ENCODE data around the gene MYO1D.

DNA sequence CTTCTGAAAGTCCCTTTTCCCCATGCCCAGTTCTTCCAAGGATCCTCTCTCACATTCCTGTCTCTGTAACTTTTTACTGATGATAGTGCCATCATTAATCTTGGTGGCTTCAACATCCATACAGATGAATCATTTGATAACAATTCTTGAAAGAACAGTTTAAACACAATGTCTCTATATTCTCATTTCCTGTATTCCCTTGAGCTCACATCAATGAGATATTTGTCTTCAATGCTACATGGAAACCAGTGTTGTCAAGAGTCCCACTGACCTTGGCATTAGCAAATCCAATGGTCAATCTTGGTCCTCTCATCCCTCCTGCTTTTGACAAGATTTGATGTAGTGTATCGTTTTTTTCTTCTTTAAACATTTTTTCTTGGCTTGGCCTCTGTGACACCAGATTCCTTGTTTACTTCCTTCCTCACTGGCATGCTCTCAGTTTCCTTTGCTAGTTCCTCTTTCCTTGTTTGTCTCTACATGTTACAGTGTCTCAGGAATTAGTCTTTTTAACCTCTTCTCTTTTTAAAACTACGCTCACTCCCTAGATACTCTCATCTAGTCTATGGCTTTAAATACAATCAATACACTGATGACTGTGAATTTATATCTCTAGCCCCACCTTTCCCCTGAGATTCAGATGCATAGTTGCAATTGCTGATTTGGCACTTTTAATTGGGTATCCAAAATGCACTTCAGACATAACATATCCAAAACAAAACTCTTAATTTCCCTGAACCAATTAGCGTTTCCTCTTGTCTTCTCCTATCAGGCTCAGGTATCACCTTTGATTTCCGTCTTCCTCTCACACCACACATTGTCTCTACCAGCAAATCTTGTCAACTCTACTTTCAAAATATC, 134.0 kb downstream of the MYO1D start:
- TF ChIP-seq, protein P1, sequence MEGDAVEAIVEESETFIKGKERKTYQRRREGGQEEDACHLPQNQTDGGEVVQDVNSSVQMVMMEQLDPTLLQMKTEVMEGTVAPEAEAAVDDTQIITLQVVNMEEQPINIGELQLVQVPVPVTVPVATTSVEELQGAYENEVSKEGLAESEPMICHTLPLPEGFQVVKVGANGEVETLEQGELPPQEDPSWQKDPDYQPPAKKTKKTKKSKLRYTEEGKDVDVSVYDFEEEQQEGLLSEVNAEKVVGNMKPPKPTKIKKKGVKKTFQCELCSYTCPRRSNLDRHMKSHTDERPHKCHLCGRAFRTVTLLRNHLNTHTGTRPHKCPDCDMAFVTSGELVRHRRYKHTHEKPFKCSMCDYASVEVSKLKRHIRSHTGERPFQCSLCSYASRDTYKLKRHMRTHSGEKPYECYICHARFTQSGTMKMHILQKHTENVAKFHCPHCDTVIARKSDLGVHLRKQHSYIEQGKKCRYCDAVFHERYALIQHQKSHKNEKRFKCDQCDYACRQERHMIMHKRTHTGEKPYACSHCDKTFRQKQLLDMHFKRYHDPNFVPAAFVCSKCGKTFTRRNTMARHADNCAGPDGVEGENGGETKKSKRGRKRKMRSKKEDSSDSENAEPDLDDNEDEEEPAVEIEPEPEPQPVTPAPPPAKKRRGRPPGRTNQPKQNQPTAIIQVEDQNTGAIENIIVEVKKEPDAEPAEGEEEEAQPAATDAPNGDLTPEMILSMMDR (conservative IDR thresholded peaks at IDR 0.05; ENCODE audit: low read depth, low read length), result no peak
- TF ChIP-seq EZH2 (IDR thresholded peaks at IDR 0.05; ENCODE audit: low read length, unreplicated experiment), result no peak
